OCI-M2 (cell line): ENCODE measurements around the gene INPP5A.
"Not testable (repeated sequence)": the region's sequence is repeated elsewhere in the genome, so short reads cannot be mapped to it uniquely, and the experiment has no call there.

ENCODE experiments used
- DNase-seq: peaks from one replicate; lab custom pipeline; 2025; ENCODE audit not compliant: unreplicated experiment; lab: John Stamatoyannopoulos, UW

INPP5A gene

GRCh38 chr10:132537684-132538001, at the start of gene INPP5A:
Gene INPP5A, plus strand, starts transcription at chr10:132537787. Its CDS starts 310 bp downstream, at chr10:132538097.
- no peak for DNase-seq

- DNase-seq = no peak
Observed at GRCh38 chr10:132488231-132488821, 49.3 kb upstream of the INPP5A start.

- DNase-seq = no peak
Observed at GRCh38 chr10:132489053-132489703, 48.4 kb upstream of the INPP5A start.

- DNase-seq = no peak
Observed at GRCh38 chr10:132489704-132490534, 47.7 kb upstream of the INPP5A start.

- not testable (repeated sequence) for DNase-seq
Observed at GRCh38 chr10:132491534-132491933, 46.1 kb upstream of the INPP5A start.

GRCh38 chr10:132492323-132493025, 45.1 kb upstream of the INPP5A start:
- DNase-seq = no peak

- DNase-seq = no peak
Observed at GRCh38 chr10:132493246-132493755, 44.3 kb upstream of the INPP5A start.

- DNase-seq = no peak
Observed at GRCh38 chr10:132493756-132494290, 43.8 kb upstream of the INPP5A start.

- no peak for DNase-seq
Observed at GRCh38 chr10:132494866-132495630, 42.5 kb upstream of the INPP5A start.

GRCh38 chr10:132496360-132497062, 41.1 kb upstream of the INPP5A start:
- no peak for DNase-seq

GRCh38 chr10:132497063-132497680, 40.4 kb upstream of the INPP5A start:
- no peak for DNase-seq

- DNase-seq = no peak
Observed at GRCh38 chr10:132497861-132498561, 39.6 kb upstream of the INPP5A start.

- DNase-seq = no peak
Observed at GRCh38 chr10:132498562-132499366, 38.8 kb upstream of the INPP5A start.

- no peak for DNase-seq
Observed at GRCh38 chr10:132499367-132499685, 38.3 kb upstream of the INPP5A start.

GRCh38 chr10:132500781-132501415, 36.7 kb upstream of the INPP5A start:
- DNase-seq = no peak

- no peak for DNase-seq
Observed at GRCh38 chr10:132502544-132503300, 34.9 kb upstream of the INPP5A start.
